Glutamatergic neuron (in vitro differentiated cells): ENCODE data around the gene TSPAN4. TPM values are rescaled to one million over a fixed set of nuclear protein-coding genes. Genes with fewer than 3 reads are reported as not detected.

Experiments used
- DNase-seq: peaks from one replicate; pipeline ENCODE4 v3.0.0; 2022
- H3K27ac Mint-ChIP-seq: one replicate; pipeline ENCODE4 v1.8.0; 2020; ENCODE audit warnings: mild to moderate bottlenecking, mixed read lengths, inconsistent platforms; ENCODE audit not compliant: unreplicated experiment
- H3K27me3 Mint-ChIP-seq: one replicate; pipeline ENCODE4 v1.8.0; 2020; ENCODE audit warnings: mild to moderate bottlenecking, moderate library complexity, mixed read lengths, inconsistent platforms; ENCODE audit not compliant: unreplicated experiment
- H3K36me3 Mint-ChIP-seq: one replicate; pipeline ENCODE4 v1.8.0; 2020; ENCODE audit warnings: mild to moderate bottlenecking, mixed read lengths, inconsistent platforms; ENCODE audit not compliant: unreplicated experiment
- H3K4me1 Mint-ChIP-seq: one replicate; pipeline ENCODE4 v1.8.0; 2020; ENCODE audit warnings: mild to moderate bottlenecking, low read depth, mixed read lengths, inconsistent platforms; ENCODE audit not compliant: unreplicated experiment
- H3K4me3 Mint-ChIP-seq: one replicate; pipeline ENCODE4 v1.8.0; 2020; ENCODE audit warnings: mild to moderate bottlenecking, mixed read lengths, inconsistent platforms; ENCODE audit not compliant: unreplicated experiment
- H3K9me3 Mint-ChIP-seq: one replicate; pipeline ENCODE4 v1.8.0; 2020; ENCODE audit warnings: mild to moderate bottlenecking, moderate library complexity, mixed read lengths, inconsistent platforms; ENCODE audit not compliant: unreplicated experiment
- total RNA-seq: library from RNA; stranded (reverse); fragmentation: NEBNext Ultra II Directional; extraction: Animal tissue kit (Norgen Biotek cat#: 25700); gene quantifications from one replicate; pipeline ENCODE4 v1.2.1, GENCODE V29; 2021; ENCODE audit not compliant: unreplicated experiment
- TF ChIP-seq, protein P1 (sequence below): fragments of 200-600 bp; sonication (generic); IDR thresholded peaks from one replicate; pipeline ENCODE4 v1.5.0; 2021; ENCODE audit not compliant: partially characterized antibody, unreplicated experiment

Gene TSPAN4
- total RNA-seq, 1 donor from 2014 or later = 82.5 TPM

- no peak overlapping the region for H3K27ac Mint-ChIP-seq
- DNase-seq = no peak
- H3K27me3 Mint-ChIP-seq = peaks cover 8% of the 10 kb centered on the region
- peaks cover 7% of the 10 kb centered on the region for H3K9me3 Mint-ChIP-seq
- peaks cover 11% of the 10 kb centered on the region for H3K4me1 Mint-ChIP-seq
- H3K4me3 Mint-ChIP-seq = no peak overlapping the region
- H3K36me3 Mint-ChIP-seq = no peaks in the 10 kb centered on the region
- TF ChIP-seq, protein P1, sequence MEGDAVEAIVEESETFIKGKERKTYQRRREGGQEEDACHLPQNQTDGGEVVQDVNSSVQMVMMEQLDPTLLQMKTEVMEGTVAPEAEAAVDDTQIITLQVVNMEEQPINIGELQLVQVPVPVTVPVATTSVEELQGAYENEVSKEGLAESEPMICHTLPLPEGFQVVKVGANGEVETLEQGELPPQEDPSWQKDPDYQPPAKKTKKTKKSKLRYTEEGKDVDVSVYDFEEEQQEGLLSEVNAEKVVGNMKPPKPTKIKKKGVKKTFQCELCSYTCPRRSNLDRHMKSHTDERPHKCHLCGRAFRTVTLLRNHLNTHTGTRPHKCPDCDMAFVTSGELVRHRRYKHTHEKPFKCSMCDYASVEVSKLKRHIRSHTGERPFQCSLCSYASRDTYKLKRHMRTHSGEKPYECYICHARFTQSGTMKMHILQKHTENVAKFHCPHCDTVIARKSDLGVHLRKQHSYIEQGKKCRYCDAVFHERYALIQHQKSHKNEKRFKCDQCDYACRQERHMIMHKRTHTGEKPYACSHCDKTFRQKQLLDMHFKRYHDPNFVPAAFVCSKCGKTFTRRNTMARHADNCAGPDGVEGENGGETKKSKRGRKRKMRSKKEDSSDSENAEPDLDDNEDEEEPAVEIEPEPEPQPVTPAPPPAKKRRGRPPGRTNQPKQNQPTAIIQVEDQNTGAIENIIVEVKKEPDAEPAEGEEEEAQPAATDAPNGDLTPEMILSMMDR = no peak
Observed at GRCh38 chr11:812390-812789, 30.3 kb upstream of the TSPAN4 start.

DNA sequence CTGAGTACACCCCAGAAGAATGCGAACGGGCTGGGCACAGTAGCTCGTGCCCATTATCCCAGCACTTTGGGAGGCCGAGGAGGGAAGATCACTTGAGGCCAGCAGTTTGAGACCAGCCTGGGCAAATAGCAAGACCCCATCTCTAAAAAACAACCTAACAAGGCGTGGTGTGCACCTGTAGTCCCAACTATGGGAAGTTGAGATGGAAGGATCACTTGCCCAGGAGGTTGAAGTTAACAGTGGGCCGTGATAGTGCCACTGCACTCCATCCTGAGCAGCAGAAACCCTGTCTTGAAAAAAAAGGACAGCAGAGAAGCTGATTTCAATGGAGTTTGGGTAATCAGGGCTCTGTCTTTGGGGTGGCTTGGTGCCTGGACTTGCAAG is 29.6 kb upstream of the TSPAN4 start:
- H3K4me1 Mint-ChIP-seq = peaks cover 11% of the 10 kb centered on the region
- H3K27ac Mint-ChIP-seq = no peak overlapping the region
- H3K27me3 Mint-ChIP-seq = peaks cover 5% of the 10 kb centered on the region
- no peak for DNase-seq
- H3K9me3 Mint-ChIP-seq = peaks cover 5% of the 10 kb centered on the region
- TF ChIP-seq, protein P1 = no peak
- no peak overlapping the region for H3K4me3 Mint-ChIP-seq
- H3K36me3 Mint-ChIP-seq = no peaks in the 10 kb centered on the region

DNA sequence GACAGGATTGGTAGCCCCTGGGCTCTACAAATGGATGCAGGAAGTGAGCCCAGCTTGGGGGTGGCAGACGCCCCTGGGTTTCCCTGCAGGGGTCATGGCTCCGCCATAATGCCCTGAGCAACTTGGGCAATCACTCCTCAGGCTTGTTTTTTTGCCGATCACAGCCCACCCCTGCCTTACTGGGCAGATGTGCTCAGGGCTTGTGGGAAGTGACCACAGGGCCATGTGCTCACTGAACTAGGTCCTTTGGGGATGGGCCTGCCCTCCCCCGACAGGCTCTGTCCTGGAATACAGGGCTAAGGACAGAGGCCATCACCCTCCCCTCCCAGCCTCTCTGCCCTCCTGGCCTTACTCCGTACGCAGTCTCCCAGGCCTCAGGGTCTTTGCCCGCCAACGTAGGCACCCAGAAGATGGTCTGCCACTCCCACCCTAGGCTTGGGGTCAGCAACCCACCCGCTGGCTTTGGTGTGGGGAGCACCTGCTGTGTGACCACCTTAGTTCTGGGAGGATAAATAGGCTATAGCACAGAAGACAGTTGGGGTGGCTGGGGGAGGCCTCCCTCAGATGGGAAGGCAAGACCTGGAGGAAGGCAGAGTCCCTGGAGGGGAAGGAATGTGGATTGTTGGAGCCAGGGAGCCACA is 29.1 kb upstream of the TSPAN4 start:
- Mint-ChIP-seq H3K4me1 (peaks cover 11% of the 10 kb centered on the region), H3K36me3 (no peaks in the 10 kb centered on the region), H3K9me3 (peaks cover 5% of the 10 kb centered on the region), H3K27ac (no peak overlapping the region), H3K27me3 (peaks cover 9% of the 10 kb centered on the region), H3K4me3 (no peak overlapping the region)
- peak; percentile 14 for DNase-seq
- TF ChIP-seq, protein P1 = no peak

- peaks cover 4% of the 10 kb centered on the region for H3K27me3 Mint-ChIP-seq
- DNase-seq = no peak
- TF ChIP-seq, protein P1 = no peak
- H3K9me3 Mint-ChIP-seq = peaks cover 4% of the 10 kb centered on the region
- H3K27ac Mint-ChIP-seq = no peak overlapping the region
- H3K4me1 Mint-ChIP-seq = peaks cover 7% of the 10 kb centered on the region
- H3K4me3 Mint-ChIP-seq = no peak overlapping the region
- no peaks in the 10 kb centered on the region for H3K36me3 Mint-ChIP-seq
Observed at GRCh38 chr11:815675-816432, 26.8 kb upstream of the TSPAN4 start.

DNA sequence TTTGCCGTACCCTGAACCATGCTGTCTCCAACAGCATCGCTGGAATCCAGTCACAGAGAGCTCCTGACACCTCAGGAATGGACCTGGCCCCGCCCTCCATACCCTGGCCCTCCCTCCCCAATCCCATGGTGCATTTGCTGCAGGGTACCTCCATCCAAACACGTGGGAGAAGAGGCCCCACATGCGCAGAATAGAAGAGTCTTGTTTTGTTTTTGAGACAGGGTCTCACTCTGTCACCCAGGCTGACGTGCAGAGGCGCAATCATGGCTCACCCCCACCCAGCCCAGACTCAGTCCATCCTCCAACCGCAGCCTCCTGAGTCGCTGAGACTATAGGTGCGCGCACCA is 26.2 kb upstream of the TSPAN4 start:
- Mint-ChIP-seq H3K9me3 (peaks cover under 1% of the 10 kb centered on the region), H3K36me3 (no peaks in the 10 kb centered on the region), H3K4me3 (no peak overlapping the region), H3K4me1 (peaks cover 2% of the 10 kb centered on the region), H3K27me3 (peaks cover 4% of the 10 kb centered on the region), H3K27ac (no peak overlapping the region)
- TF ChIP-seq, protein P1 = no peak
- peak; percentile 17 for DNase-seq
